ENCODE measurements around the gene ZNFX1. TPM values are rescaled to one million over a fixed set of nuclear protein-coding genes. Genes with fewer than 3 reads are reported as not detected.
"Not testable (repeated sequence)": the region's sequence is repeated elsewhere in the genome, so short reads cannot be mapped to it uniquely, and the experiment has no call there.

ZNFX1 gene
- total RNA-seq, 4 donors from 2014 or later: 28.7 to 34.9 (median 31.1) TPM

GRCh38 chr20:49203011-49203410, 74.8 kb downstream of the ZNFX1 start:
- TF ChIP-seq CTCF (IDR thresholded peaks at IDR 0.05 in 4 of 5, conservative IDR thresholded peaks at IDR 0.05 in 1 of 5) (no peak), POLR2A (IDR thresholded peaks at IDR 0.05) (no peak)
- DNase-seq (no peak), ATAC-seq (no peak)
- H3K4me3 ChIP-seq: no peak overlapping the region
- H3K36me3 ChIP-seq: no peaks in the 10 kb centered on the region
- no peaks in the 10 kb centered on the region for H3K9me3 ChIP-seq
- H3K27me3 ChIP-seq: no peaks in the 10 kb centered on the region
- H3K4me1 ChIP-seq: no peaks in the 10 kb centered on the region
- no peak overlapping the region for H3K27ac ChIP-seq
- in situ Hi-C loops (cut with MboI; ENCODE audit: low sequenced_read_pairs in 4 of 4): no loop called here
- intact Hi-C loops (cut with DNase I; ENCODE audit: low total_unique reads): no loop called here

GRCh38 chr20:49199729-49200293, 78.0 kb downstream of the ZNFX1 start:
- no peak overlapping the region for H3K27ac ChIP-seq
- H3K9me3 ChIP-seq: no peaks in the 10 kb centered on the region
- H3K36me3 ChIP-seq: no peaks in the 10 kb centered on the region
- intact Hi-C loops (cut with DNase I; ENCODE audit: low total_unique reads): no loop called here
- in situ Hi-C loops (cut with MboI; ENCODE audit: low sequenced_read_pairs in 4 of 4): no loop called here
- H3K27me3 ChIP-seq: no peaks in the 10 kb centered on the region
- TF ChIP-seq POLR2A (IDR thresholded peaks at IDR 0.05): no peak
- no peak for TF ChIP-seq CTCF (IDR thresholded peaks at IDR 0.05 in 4 of 5, conservative IDR thresholded peaks at IDR 0.05 in 1 of 5)
- DNase-seq (no peak), ATAC-seq (no peak)
- H3K4me3 ChIP-seq: no peak overlapping the region
- H3K4me1 ChIP-seq: no peaks in the 10 kb centered on the region

GRCh38 chr20:49192944-49193518, 84.8 kb downstream of the ZNFX1 start:
- H3K4me3 ChIP-seq; H3K27ac ChIP-seq; intact Hi-C loops (cut with DNase I; ENCODE audit: low total_unique reads); H3K36me3 ChIP-seq; DNase-seq; H3K9me3 ChIP-seq; H3K27me3 ChIP-seq; in situ Hi-C loops (cut with MboI; ENCODE audit: low sequenced_read_pairs in 4 of 4); ATAC-seq; H3K4me1 ChIP-seq: not testable (repeated sequence)

Other genes with a start within 250 kb of the ZNFX1 start
- 10 to 100 TPM; 44.0 to 59.6 (median 58.3) TPM for gene CSE1L, start 231.7 kb downstream of the ZNFX1 start, total RNA-seq
- 10 to 100 TPM; 39.1 to 61.4 (median 54.4) TPM for gene STAU1, start 89.7 kb downstream of the ZNFX1 start, total RNA-seq
- 10 to 100 TPM; 12.6 to 39.7 (median 23.3) TPM for gene DDX27, start 58.6 kb downstream of the ZNFX1 start, total RNA-seq
- 10 to 100 TPM in 2 of 4 donors, 1 to 10 TPM in 2; 6.6 to 34.7 (median 9.4) TPM for gene KCNB1, start 204.6 kb upstream of the ZNFX1 start, total RNA-seq

All from gastrocnemius medialis (tissue), 4 donors.